Lung (tissue), 12 donors: ENCODE data around the gene NUDT22. TPM values are rescaled to one million over a fixed set of nuclear protein-coding genes. Genes with fewer than 3 reads are reported as not detected.
"Not testable (repeated sequence)": the region's sequence is repeated elsewhere in the genome, so short reads cannot be mapped to it uniquely, and the experiment has no call there.

Experiments used
- ATAC-seq: fragments of 200-7000 bp; cut with Tn5 transposase; one replicate; pipeline ENCODE4 v1.9.1; 2020; ENCODE audit warnings: moderate number of reproducible peaks; ENCODE audit not compliant: insufficient read depth, low FRiP score
- DNase-seq, 3 donors: peaks; one replicate each; pipeline ENCODE4 v3.0.0-alpha.2; 2013 to 2017
- H3K27ac ChIP-seq, 2 donors: one replicate each; pipeline ENCODE4 v1.5.1; 2013; ENCODE audit warnings: mild to moderate bottlenecking in 2 of 2, moderate library complexity in 2 of 2, control low read depth in 1 of 2, inconsistent platforms in 1 of 2, low read depth in 1 of 2, low read length in 1 of 2
- H3K27me3 ChIP-seq, 3 donors: one replicate each; pipeline ENCODE4 v1.5.1; 2013; ENCODE audit warnings: low read length in 2 of 3; ENCODE audit not compliant: control insufficient read depth in 3 of 3, insufficient read depth in 3 of 3
- H3K36me3 ChIP-seq, 4 donors: one replicate each; pipeline ENCODE4 v1.5.1; 2013; ENCODE audit warnings: low read length in 4 of 4, mild to moderate bottlenecking in 1 of 4, moderate library complexity in 1 of 4; ENCODE audit not compliant: control insufficient read depth in 4 of 4, insufficient read depth in 4 of 4
- H3K4me1 ChIP-seq, 5 donors: one replicate each; pipeline ENCODE4 v1.5.1; 2013; ENCODE audit warnings: low read length in 5 of 5, mild to moderate bottlenecking in 2 of 5, moderate library complexity in 1 of 5; ENCODE audit not compliant: control insufficient read depth in 5 of 5, insufficient read depth in 5 of 5
- H3K4me3 ChIP-seq: one replicate; pipeline ENCODE4 v1.5.1; 2013; ENCODE audit warnings: mild to moderate bottlenecking, control low read depth, moderate library complexity
- H3K9ac ChIP-seq, 2 donors: one replicate each; pipeline ENCODE4 v1.5.1; 2013; ENCODE audit warnings: low read length in 2 of 2, control low read depth in 1 of 2; ENCODE audit not compliant: insufficient read depth in 1 of 2
- H3K9me3 ChIP-seq, 4 donors: one replicate each; pipeline ENCODE4 v1.5.1; 2013; ENCODE audit warnings: low read length in 3 of 4, mild to moderate bottlenecking in 1 of 4, moderate library complexity in 1 of 4; ENCODE audit not compliant: control insufficient read depth in 4 of 4, insufficient read depth in 3 of 4
- CTCF ChIP-seq: IDR thresholded peaks from 2 replicates; pipeline ENCODE4 v1.5.1; 2012; ENCODE audit warnings: mild to moderate bottlenecking; ENCODE audit errors: control extremely low read depth, extremely low read depth
- WGBS, 2 donors: extraction: QIAGEN DNeasy Blood & Tissue Kit; methylation state at CpG; one replicate each; pipeline ENCODE4 v1.1.7; 2013; 5-methylcytosine and 5-hydroxymethylcytosine counted together
- polyA plus RNA-seq, 2 donors: library from polyadenylated mRNA; stranded (reverse); fragments of 200-250 nt; gene quantifications; one replicate each; pipeline ENCODE4 v1.2.1, GENCODE V29; 2013
- total RNA-seq, 2 donors: library from RNA; depleted of rRNA in 1 of 2; stranded (reverse); fragments of >200 nt in 1 of 2; gene quantifications; one replicate each; pipeline ENCODE4 v1.2.1, GENCODE V29; 2014 to 2021
- donor health status: control.
- donor health status: control.
- donor health status: Bipolar disorder and iron deficiency.
- donor health status: healthy.
- donor health status: DM: yes; HTN: yes; CAD: no.

Gene NUDT22
- total and polyA plus RNA-seq, 4 donors: 23.7 to 90.2 (median 64.9) TPM

DNA sequence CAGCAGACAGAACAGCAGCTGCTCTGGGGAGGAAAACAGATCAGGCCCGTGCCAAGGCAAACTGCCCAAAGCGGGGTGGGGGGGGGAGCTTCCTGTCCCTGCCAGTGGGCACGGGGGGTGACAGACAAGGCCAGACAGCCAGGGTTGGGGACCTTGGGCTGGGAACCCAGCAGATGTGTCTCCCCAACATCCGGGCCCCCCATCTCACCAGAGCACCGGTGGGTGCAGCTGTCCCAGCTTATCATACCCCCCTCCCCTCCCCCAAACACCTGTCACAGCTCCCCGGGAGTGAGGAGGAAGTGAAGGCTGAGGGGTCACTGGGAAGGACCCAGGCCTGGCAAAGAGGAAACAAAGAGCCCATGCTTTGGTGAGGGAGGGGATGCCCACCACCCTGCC is 19.3 kb downstream of the NUDT22 start:
- H3K4me1 ChIP-seq: peaks cover 0 to 28% (median 8%) of the 10 kb centered on the region in 5 donors
- H3K36me3 ChIP-seq: peaks cover 0 to 10% (median 1%) of the 10 kb centered on the region in 4 donors
- peak overlapping the region; percentile 61 for H3K4me3 ChIP-seq
- WGBS, 2 donors: 0 to 1% methylated on average over 6 of the region's 6 CpGs
- DNase-seq: no peak
- H3K9ac ChIP-seq: no peak overlapping the region
- H3K27me3 ChIP-seq: no peaks in the 10 kb centered on the region
- H3K9me3 ChIP-seq: no peaks in the 10 kb centered on the region
- peak overlapping the region; percentile 61 to 84 for H3K27ac ChIP-seq
- TF ChIP-seq CTCF: no peak
- ATAC-seq: no peak

DNA sequence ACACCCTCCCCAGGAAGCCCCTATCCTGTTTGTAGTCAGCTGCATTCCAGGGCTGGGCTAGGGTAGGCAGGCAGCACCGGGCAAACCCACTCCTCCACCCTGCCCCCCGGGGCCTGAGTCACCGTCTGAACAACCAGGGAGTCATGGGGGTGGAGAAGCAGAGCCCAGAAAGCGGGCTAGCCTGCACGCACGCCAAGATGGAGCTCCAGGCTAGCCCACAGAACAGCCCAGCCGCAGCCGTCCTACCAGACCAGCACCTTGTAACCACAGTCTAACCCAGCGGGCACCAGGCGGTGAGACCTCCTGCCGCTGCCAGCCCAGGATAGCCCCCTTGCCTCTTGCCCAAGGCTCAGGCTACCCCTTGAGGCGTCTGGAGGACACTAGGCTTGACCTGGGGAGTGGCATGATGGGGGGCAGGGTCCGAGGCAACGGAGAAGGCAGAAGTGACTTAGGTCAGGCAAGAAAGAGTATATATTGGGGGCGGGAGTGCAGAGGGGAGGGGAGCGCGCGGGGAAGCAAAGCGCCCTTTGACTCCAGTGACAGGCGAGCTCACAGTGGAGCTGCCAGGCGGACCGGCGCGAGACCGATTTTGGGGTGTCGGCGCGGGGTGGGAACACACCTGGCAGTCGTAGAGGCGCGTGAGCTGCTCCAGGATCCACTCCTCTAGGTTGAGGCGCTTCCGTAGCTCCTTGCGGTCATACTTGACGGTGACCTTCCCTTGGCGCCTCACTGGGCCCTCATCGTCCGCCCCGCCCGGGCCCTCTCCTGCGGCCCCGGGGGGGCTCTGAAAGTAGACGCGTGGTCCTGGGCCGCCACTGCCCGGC is 19.9 kb downstream of the NUDT22 start:
- Histone ChIP-seq H3K9me3 (no peaks in the 10 kb centered on the region), H3K4me3 (peak overlapping the region; percentile 61), H3K9ac (peak overlapping the region in 1 of 2 donors; percentile 11), H3K36me3 (peaks cover 0 to 10% (median 1%) of the 10 kb centered on the region in 4 donors), H3K27ac (peak overlapping the region; percentile 84 to 88), H3K27me3 (no peaks in the 10 kb centered on the region), H3K4me1 (peaks cover 0 to 31% (median 5%) of the 10 kb centered on the region in 5 donors)
- WGBS, 2 donors: 0 to 1% methylated on average over 44 to 46 of the region's 46 CpGs
- no peak for TF ChIP-seq CTCF
- DNase-seq (peak; percentile 47 to 66 (median 66)), ATAC-seq (no peak)

DNA sequence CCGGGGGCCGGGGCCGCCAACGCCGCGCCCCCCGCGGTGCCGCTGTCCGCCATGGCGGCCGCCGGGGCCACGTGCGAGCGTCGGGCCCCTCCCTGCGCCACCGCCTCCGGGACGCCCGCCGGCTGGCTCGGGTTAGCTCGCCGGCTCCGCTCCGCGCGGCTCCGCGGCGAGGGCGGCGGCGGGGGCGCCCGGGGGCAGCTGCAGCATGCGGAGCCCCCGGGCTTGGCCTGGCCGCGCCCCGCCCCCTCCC is 20.5 kb downstream of the NUDT22 start:
- Histone ChIP-seq H3K4me1 (peaks cover 0 to 32% (median 5%) of the 10 kb centered on the region in 5 donors), H3K4me3 (peak overlapping the region; percentile 61), H3K27ac (peak overlapping the region in 1 of 2 donors; percentile 88), H3K36me3 (peaks cover 0 to 10% (median 1%) of the 10 kb centered on the region in 4 donors)
- H3K9ac ChIP-seq, H3K27me3 ChIP-seq, DNase-seq, ATAC-seq, H3K9me3 ChIP-seq: not testable (repeated sequence)
- 0 to 1% methylated on average over 2 to 42 of the region's 43 CpGs for WGBS, 2 donors

DNA sequence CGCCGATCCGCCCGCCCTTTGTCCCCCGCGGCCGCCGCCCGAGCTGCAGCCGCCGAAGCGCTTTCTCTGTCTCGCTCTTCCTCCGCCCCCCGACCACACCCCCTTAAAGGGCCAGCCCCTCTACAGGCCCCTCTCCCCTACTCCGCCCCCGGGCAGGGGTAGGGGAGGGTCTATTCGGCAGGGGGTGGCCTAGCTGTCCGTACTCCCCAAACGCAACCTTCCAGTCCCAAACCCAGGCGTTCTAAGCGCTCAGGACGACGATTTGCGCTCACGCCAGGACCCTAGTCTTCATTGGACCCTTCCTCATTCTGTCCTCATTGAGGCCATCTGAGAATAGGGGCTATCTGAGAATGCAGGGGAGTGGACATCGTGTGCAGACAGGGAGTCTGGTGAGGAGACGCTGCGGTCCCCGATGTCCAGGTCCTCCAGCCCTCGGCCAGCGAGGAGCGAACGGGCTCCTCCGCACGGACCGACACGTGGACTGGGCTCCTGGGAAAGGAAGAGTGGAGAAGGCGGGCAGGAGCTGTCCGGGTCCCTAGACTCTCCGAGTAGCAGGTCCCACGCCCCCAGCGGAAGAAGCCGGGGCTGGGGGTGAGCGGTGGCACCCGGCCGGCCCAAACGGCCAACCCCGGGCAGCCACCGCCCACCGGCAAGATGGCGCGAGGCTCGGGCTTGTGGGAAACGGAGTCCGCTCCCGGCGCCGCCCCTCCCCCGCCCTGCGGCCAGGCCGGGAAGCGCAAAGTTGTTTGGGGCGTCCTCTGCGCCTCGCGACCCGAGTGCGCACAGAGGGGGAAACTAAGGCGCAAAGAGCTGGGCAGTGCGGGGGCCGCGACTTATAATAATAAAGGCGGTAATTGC is 21.0 kb downstream of the NUDT22 start, which contains the start of gene PPP1R14B:
PPP1R14B (minus strand) TSS at position 73 of the 858 bp plus-strand sequence. CDS start 270 bp downstream, outside the sequence.
- WGBS, 2 donors: 1% methylated on average over 58 to 74 of the region's 74 CpGs
- peak within 1 kb of the TSS; percentile 84 to 88 for H3K27ac ChIP-seq

More for the DNA sequence above, 21.0 kb downstream of the NUDT22 start, which contains the start of gene PPP1R14B:
- peaks cover 0 to 10% (median 1%) of the 10 kb centered on the region in 4 donors for H3K36me3 ChIP-seq
- peak; percentile 82 for ATAC-seq
- no peak for TF ChIP-seq CTCF
- H3K4me1 ChIP-seq: peaks cover 0 to 37% (median 5%) of the 10 kb centered on the region in 5 donors
- peak; percentile 89 to 91 (median 91) for DNase-seq
- peak within 1 kb of the TSS in 1 of 2 donors; percentile 11 for H3K9ac ChIP-seq
- H3K27me3 ChIP-seq: no peaks in the 10 kb centered on the region
- H3K9me3 ChIP-seq: no peaks in the 10 kb centered on the region
- peak within 1 kb of the TSS; percentile 61 for H3K4me3 ChIP-seq
